Retinal pigment epithelial cell (primary cell): ENCODE data around the gene NTSR1.

Source experiments
- DNase-seq: peaks from one replicate; pipeline ENCODE4 v3.0.0-alpha.2; 2010; ENCODE audit warnings: low read depth
- H3K4me3 ChIP-seq: 2 replicates; pipeline ENCODE4 v1.5.1; 2011; ENCODE audit warnings: mild to moderate bottlenecking, low read length, control low read depth, moderate library complexity
- TF ChIP-seq, protein P1 (sequence below): conservative IDR thresholded peaks from 2 replicates; pipeline ENCODE4 v1.5.1; 2011; ENCODE audit warnings: low read depth, low read length, control low read depth, inconsistent platforms

NTSR1 gene

DNA sequence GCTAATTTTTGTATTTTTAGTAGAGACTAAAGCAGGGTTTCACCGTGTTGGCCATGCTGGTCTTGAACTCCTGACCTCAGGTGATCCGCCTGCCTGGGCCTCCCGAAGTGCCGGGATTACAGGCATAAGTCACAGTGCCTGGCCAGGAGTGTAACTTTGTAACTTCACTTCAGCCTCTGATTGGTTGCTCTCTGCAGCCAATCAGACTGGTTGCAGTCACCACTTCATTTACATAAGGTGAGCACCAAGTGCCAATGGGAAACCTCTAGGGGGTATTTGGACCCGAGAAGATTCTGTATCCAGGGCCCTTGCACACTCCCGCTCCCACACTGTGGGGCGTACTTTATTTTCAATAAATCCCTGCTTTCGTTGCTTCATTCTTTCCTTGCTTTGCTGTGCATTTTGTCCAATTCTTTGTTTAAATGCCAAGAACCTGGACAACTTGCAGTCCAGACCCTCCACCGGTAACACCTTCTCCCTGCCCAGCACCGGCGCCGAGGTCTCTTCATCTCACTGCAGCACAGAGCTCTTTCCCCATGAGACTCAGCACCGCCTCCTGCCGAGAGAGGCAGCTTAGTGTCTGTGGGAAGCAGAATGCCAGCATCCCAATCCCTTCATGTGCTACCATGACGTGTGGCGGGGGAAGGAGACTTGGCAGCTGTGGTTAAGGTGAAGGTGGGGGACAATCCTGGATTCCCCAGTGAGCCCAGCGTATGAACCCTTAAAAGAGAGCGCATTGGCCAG lies 73.7 kb downstream of the NTSR1 start:
- TF ChIP-seq, protein P1, sequence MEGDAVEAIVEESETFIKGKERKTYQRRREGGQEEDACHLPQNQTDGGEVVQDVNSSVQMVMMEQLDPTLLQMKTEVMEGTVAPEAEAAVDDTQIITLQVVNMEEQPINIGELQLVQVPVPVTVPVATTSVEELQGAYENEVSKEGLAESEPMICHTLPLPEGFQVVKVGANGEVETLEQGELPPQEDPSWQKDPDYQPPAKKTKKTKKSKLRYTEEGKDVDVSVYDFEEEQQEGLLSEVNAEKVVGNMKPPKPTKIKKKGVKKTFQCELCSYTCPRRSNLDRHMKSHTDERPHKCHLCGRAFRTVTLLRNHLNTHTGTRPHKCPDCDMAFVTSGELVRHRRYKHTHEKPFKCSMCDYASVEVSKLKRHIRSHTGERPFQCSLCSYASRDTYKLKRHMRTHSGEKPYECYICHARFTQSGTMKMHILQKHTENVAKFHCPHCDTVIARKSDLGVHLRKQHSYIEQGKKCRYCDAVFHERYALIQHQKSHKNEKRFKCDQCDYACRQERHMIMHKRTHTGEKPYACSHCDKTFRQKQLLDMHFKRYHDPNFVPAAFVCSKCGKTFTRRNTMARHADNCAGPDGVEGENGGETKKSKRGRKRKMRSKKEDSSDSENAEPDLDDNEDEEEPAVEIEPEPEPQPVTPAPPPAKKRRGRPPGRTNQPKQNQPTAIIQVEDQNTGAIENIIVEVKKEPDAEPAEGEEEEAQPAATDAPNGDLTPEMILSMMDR: peak; percentile 43
- no peak overlapping the region for H3K4me3 ChIP-seq
- DNase-seq: no peak

DNA sequence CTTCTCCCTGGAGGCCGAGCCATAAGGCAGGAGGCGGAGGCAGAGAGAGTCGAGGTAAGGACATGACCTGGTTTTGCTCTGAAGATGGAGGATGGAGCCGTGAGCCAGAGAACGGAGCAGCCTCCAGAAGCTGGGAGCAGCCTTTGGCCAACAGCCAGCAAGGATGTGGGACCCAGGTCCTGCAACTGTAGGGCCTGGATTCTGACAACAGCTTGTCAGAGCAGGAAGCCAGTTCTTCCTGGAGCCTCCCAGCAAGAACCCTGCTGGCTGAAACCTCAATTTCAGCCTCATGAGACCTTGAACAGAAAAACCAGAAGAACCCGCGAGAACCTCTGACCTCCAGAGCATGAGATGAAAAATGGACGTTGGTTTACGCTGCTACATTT lies 74.2 kb downstream of the NTSR1 start:
- DNase-seq: no peak
- H3K4me3 ChIP-seq: no peak overlapping the region
- TF ChIP-seq, protein P1: no peak

GRCh38 chr20:62784497-62784896 lies 75.9 kb downstream of the NTSR1 start:
- no peak overlapping the region for H3K4me3 ChIP-seq
- DNase-seq: no peak
- TF ChIP-seq, protein P1: no peak

DNA sequence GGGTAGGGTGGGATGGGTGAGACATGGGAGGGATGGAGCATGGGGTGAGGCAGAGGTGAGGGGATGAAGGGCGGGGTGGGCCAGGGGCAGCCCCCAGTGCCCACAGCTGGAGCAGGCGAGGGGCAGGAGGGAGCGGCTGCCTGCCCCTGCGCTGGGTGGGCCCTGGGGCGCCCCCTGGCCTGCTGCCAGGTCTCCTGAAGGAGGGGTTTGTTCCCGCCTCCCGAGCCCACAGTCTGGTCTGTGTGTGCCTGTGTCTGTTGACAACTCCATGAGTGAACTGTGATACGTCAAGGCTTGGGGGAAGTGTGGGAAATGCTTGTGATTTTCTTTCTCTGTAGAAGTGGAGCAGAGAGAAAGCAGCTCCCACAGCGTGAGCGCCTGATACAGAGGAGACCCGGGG lies 76.8 kb downstream of the NTSR1 start:
- TF ChIP-seq, protein P1: no peak
- no peak overlapping the region for H3K4me3 ChIP-seq
- no peak for DNase-seq

GRCh38 chr20:62786157-62786556 lies 77.5 kb downstream of the NTSR1 start:
- TF ChIP-seq, protein P1: no peak
- no peak for DNase-seq
- H3K4me3 ChIP-seq: no peak overlapping the region

DNA sequence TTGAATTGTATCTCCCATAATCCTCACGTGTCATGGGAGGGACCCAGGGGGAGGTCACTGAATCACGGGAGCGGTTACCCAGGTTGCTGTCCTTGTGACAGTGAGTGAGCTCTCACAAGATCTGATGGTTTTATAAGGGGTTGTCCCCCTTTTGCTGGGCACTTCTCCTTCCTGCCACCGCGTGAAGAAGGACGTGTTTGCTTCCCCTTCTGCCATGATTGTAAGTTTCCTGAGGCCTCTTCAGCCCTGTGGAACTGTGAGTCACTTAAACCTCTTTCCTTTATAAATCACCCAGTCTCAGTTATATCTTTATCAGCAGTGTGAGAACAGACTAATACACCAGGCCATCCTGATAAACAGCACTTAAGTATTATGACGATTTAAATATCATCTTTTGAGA lies 78.7 kb downstream of the NTSR1 start:
- DNase-seq: no peak
- no peak overlapping the region for H3K4me3 ChIP-seq
- TF ChIP-seq, protein P1: no peak

- DNase-seq: no peak
- TF ChIP-seq, protein P1: no peak
Observed at GRCh38 chr20:62787866-62788265, 79.2 kb downstream of the NTSR1 start.

More at GRCh38 chr20:62787866-62788265, 79.2 kb downstream of the NTSR1 start:
- H3K4me3 ChIP-seq: no peak overlapping the region
